Measurements from ENCODE around the gene NQO2. TPM values are rescaled to one million over a fixed set of nuclear protein-coding genes. Genes with fewer than 3 reads are reported as not detected.

NQO2 gene
- total and polyA plus RNA-seq, 2 donors (not counting 1 experiment from before 2014, with no cell fraction given) = 6.2 to 21.5 TPM

DNA sequence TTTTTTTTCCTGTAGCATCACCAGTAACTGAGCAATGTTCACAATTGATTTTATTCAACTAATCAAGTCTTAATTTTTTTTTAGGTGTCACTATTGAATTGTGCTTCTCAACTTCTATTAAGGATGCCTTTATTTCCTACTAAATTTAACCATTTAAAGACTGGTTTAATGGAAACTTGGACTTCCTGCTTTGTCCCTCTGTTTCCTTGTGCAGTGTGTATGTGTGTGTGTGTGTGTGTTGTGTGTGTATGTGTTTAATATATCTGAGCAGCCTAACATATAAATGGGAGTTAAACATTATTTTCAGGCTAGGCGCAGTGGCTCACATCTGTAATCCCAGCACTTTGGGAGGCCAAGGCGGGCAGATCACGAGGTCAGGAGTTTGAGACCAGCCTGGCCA is 30.1 kb upstream of the NQO2 start:
- Histone ChIP-seq H2AFZ (ENCODE audit: insufficient read depth, low read depth, low read length, poor library complexity, severe bottlenecking) (no peak overlapping the region), H3K9me3 (ENCODE audit: control extremely low read depth in 1 of 3, control insufficient read depth in 2 of 3, insufficient read depth in 1 of 3, low read length in 2 of 3) (no peaks in the 10 kb centered on the region), H3K9ac (ENCODE audit: low read length) (no peak overlapping the region), H3K36me3 (replicated peaks in 1 of 2; ENCODE audit: control extremely low read depth in 1 of 2, control insufficient read depth in 1 of 2, extremely low read depth in 1 of 2, insufficient read depth in 2 of 2, low read length in 1 of 2) (no peaks in the 10 kb centered on the region), H3K4me2 (replicated peaks; ENCODE audit: low read depth, low read length, poor library complexity, severe bottlenecking) (no peak overlapping the region), H4K20me1 (ENCODE audit: control insufficient read depth, insufficient read depth, low read length, poor library complexity, severe bottlenecking) (no peaks in the 10 kb centered on the region), H3K4me1 (ENCODE audit: control insufficient read depth in 2 of 2, insufficient read depth in 2 of 2, low read length in 2 of 2) (peaks cover 13 to 17% of the 10 kb centered on the region in 2 donors), H3K79me2 (ENCODE audit: control insufficient read depth, insufficient read depth, low read length) (no peaks in the 10 kb centered on the region), H3K4me3 (ENCODE audit: control extremely low read depth in 1 of 5, extremely low read depth in 1 of 5, insufficient read depth in 1 of 5, low read depth in 2 of 5, low read length in 4 of 5) (no peak overlapping the region), H3K27ac (ENCODE audit: low read length in 2 of 2) (no peak overlapping the region), H3K27me3 (replicated peaks in 1 of 4; ENCODE audit: control extremely low read depth in 1 of 4, control insufficient read depth in 3 of 4, insufficient read depth in 4 of 4, low read length in 3 of 4) (peaks cover 0 to 4% (median 0%) of the 10 kb centered on the region in 4 experiments)
- intact Hi-C loops (cut with micrococcal nuclease) = no loop called here
- H3K27me3 Mint-ChIP-seq = peaks cover 3% of the 10 kb centered on the region
- TF ChIP-seq EZH2 (IDR thresholded peaks at IDR 0.05; ENCODE audit: borderline replicate concordance, insufficient read depth, low read depth, low read length, poor library complexity, severe bottlenecking) (no peak), CTCF (IDR thresholded peaks at IDR 0.05) (no peak)
- H3K4me3 Mint-ChIP-seq = peak overlapping the region; percentile 48
- CTCF ChIA-PET = interaction anchor here (0.6 kb wide), 1 partner anchor 18 kb away, joined by 3 read pairs; no protein-coding TSS in a partner anchor
- no peaks in the 10 kb centered on the region for H3K9me3 Mint-ChIP-seq (ENCODE audit: insufficient read depth)
- peaks cover 45% of the 10 kb centered on the region for H3K4me1 Mint-ChIP-seq
- ATAC-seq (ENCODE audit: low read depth) (no peak), DNase-seq (no peak)
- WGBS (ENCODE audit: insufficient coverage) = no CpG with 5 or more reads among the region's 3 CpGs
- peak overlapping the region; percentile 54 for H3K27ac Mint-ChIP-seq
- POLR2A ChIA-PET = no interaction called here

DNA sequence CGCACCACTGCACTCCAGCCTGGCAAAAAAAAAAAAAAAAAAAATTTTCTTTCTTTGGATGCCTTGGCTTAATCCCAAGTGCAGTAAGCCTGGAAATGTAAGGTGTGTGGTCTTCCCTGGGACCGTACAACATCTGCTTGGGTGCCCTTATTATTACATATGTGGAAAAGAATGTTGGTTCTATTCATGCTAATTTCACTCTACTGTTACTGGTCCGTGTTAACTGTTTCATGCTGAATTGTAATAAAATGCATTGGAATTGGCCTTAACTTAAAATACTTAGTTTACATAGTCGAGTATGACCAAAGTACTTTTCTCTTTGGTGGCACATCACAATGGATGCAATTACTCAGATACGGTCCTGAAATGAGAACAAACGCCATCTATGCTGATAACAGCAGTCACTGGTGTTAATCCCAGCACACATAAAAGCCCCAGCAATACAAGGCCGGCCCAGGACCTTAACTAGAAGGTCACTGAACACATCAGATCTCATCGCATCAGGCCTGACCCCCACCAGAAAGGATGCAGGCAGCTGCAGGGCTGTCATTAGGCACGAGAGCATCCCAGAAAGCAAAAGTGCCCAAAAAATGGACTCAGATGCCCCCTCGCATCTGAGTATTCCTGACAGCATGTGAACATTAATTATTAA is 29.5 kb upstream of the NQO2 start:
- peak overlapping the region in 1 of 2 donors; percentile 74 for H3K27ac ChIP-seq (ENCODE audit: low read length in 2 of 2)

More for the DNA sequence above, 29.5 kb upstream of the NQO2 start:
- Mint-ChIP-seq H3K27me3 (peaks cover 3% of the 10 kb centered on the region), H3K4me3 (peak overlapping the region; percentile 91), H3K9me3 (ENCODE audit: insufficient read depth) (no peaks in the 10 kb centered on the region), H3K4me1 (peaks cover 45% of the 10 kb centered on the region), H3K27ac (peak overlapping the region; percentile 91)
- TF ChIP-seq CTCF (IDR thresholded peaks at IDR 0.05) = no peak
- ChIA-PET CTCF (no interaction called here), POLR2A (no interaction called here)
- Histone ChIP-seq H4K20me1 (ENCODE audit: control insufficient read depth, insufficient read depth, low read length, poor library complexity, severe bottlenecking) (no peaks in the 10 kb centered on the region), H3K9me3 (ENCODE audit: control extremely low read depth in 1 of 3, control insufficient read depth in 2 of 3, insufficient read depth in 1 of 3, low read length in 2 of 3) (no peaks in the 10 kb centered on the region), H3K4me1 (ENCODE audit: control insufficient read depth in 2 of 2, insufficient read depth in 2 of 2, low read length in 2 of 2) (peaks cover 13 to 17% of the 10 kb centered on the region in 2 donors), H3K4me2 (replicated peaks; ENCODE audit: low read depth, low read length, poor library complexity, severe bottlenecking) (peak overlapping the region; percentile 93), H2AFZ (ENCODE audit: insufficient read depth, low read depth, low read length, poor library complexity, severe bottlenecking) (peak overlapping the region; percentile 21), H3K79me2 (ENCODE audit: control insufficient read depth, insufficient read depth, low read length) (no peaks in the 10 kb centered on the region), H3K4me3 (ENCODE audit: control extremely low read depth in 1 of 5, extremely low read depth in 1 of 5, insufficient read depth in 1 of 5, low read depth in 2 of 5, low read length in 4 of 5) (peak overlapping the region; percentile 49 to 86 (median 68)), H3K27me3 (replicated peaks in 1 of 4; ENCODE audit: control extremely low read depth in 1 of 4, control insufficient read depth in 3 of 4, insufficient read depth in 4 of 4, low read length in 3 of 4) (peaks cover 0 to 4% (median 0%) of the 10 kb centered on the region in 4 experiments), H3K9ac (ENCODE audit: low read length) (no peak overlapping the region), H3K36me3 (replicated peaks in 1 of 2; ENCODE audit: control extremely low read depth in 1 of 2, control insufficient read depth in 1 of 2, extremely low read depth in 1 of 2, insufficient read depth in 2 of 2, low read length in 1 of 2) (no peaks in the 10 kb centered on the region)
- DNase-seq (peak; percentile 22), ATAC-seq (ENCODE audit: low read depth) (no peak)
- WGBS (ENCODE audit: insufficient coverage) = 42% methylated on average over 6 of the region's 10 CpGs
- intact Hi-C loops (cut with micrococcal nuclease) = loop anchor here (2.0 kb wide), 2 partner anchors 17 to 29 kb away; no protein-coding TSS in a partner anchor
